Activated T-cell treated with anti-CD3 and anti-CD28 coated beads for 4 hours (primary cell): ENCODE measurements around the gene TRPM8.
"Not testable (repeated sequence)": the region's sequence is repeated elsewhere in the genome, so short reads cannot be mapped to it uniquely, and the experiment has no call there.

ENCODE experiments used
- DNase-seq: peaks from one replicate; pipeline ENCODE4 v3.0.0-alpha.2; 2020

TRPM8 gene

DNA sequence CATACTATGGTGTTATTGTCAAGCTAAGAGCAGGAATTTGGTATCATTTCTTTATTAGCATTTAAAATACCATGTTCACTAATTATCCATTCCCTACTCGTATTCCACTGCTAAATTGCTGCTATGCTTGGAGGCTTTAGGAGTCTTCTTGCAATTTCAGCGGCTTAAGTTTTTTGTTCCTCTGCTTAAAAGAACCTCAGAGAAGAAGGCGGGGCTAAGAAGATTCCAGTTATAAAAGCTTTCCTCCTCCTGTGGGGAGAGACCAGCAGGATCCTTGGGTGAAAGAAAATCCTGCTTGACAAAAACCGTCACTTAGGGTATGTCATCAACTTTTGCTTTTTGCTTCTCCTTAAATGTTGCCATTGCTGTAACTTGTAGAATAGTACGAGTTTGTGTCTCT lies at the start of gene TRPM8:
TRPM8 (plus strand) TSS at position 258 of the 400 bp plus-strand sequence. CDS start 9,165 bp downstream, outside the sequence.
- DNase-seq: no peak

DNA sequence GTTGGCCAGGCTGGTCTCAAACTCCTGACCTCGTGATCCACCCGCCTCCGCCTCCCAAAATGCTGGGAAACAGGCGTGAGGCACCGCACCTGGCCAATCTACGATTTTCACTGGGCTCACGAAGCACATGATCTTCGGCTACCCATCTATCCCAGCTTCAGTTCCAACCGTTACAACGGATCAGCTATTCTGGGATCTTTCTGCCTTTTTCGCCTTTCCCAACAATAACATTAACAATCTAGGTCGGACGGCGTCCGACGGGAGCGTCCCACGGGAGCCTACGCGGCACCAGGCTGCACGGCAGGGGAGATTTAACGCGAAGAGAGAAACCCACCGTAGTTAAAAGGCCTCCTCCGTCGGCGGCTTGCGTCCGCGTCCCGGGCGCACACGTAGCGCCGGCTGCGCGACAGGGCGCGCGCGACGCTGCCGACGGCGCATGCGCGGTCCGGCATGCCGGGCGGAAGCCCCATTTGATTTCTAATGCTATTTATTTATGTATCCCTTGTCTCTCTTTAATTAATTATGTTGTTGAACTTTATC lies 49.1 kb upstream of the TRPM8 start, which contains the start of gene MSL3B:
MSL3B (minus strand) TSS at position 394 of the 540 bp plus-strand sequence.
- DNase-seq: peak; percentile 40

DNA sequence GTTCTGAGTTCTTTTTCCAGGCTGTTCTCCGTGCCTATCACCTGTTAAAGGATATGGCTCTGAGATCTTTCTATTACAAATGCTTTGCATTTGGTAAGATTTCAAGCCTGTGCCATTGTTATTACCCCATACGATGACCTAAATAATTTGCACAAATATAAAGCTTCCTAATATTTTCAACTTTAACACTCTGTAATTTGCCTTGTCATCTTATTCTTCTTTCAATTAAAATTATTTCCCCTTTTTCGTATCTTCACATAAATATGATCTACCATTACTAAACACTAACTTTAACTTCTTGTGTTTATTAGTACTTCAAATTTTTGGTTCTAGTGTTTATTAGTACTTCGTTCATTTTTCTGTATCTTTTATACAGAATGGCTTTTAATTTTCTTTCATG lies 45.7 kb upstream of the TRPM8 start:
- DNase-seq: no peak

DNA sequence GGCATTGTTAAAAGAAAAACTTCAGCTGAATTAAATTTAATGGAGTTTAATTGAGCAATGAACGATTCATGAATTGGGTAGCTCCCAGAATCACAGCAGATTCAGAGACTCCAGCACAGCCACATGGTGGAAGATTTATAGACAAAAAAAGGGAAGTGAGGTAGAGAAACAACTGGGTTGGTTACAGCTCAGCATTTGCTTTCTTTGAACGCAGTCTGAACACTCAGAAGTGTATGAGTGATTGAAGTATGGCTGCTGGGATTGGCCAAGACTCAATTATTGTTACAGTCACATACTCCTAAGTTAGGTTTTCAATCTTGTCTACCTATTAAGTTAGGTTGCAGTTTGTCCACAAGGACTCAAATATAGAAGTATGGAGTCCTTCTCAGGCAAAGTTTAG lies 45.0 kb upstream of the TRPM8 start:
- not testable (repeated sequence) for DNase-seq

DNA sequence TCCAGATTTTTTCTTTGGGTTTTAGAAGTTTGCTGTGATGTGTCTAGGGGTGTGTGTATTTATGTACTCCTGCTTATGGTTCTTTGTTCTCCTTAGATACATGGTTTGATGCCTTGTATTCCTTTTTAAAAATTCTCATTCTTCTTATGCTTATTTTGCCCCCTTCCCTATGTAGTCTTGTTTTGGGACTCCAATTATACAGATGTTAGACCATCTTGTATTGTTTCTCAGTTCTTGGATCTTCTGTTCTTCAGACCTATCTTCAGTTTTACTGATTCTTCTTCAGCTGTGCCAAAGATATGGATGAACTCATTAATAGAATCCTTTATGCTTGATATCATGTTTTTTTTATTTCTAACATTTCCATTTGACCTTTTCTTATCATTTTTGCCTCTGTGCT lies 34.8 kb upstream of the TRPM8 start:
- no peak for DNase-seq

DNA sequence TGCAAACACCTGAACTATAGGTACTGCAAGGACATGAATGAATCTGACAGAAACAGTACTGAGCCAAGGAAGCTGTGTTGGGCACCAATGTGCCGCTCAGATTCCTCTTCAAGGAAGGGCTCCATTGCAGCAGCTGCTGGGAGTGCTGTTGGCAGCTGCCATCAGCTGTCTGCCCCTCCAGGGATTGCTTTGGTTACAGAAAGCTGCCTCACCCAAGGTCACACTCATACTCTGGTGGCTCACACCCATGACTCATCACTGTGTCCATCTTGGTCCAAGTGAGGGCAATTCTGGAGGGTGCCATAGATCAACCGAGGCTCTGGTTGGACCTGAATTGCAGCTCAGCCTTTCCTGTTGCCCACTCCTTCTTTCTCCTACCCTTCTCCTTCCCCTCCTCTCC lies 24.4 kb upstream of the TRPM8 start:
- no peak for DNase-seq

DNA sequence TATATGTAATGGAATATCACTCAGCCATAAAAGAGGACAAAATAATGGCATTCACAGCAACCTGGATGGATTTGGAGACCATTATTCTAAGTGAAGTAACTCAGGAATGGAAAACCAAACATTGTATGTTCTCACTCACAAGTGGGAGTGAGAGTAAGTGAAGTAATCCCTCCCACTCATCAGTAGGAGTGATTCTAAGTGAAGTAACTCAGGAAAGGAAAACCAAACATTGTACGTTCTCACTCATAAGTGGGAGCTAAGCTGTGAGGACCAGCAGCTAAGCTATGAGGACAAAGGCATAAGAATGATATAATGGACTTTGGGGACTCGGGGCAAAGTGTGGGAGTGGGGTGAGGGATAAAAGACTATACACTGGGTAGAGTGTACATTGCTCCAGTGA lies 20.9 kb upstream of the TRPM8 start:
- DNase-seq: not testable (repeated sequence)

DNA sequence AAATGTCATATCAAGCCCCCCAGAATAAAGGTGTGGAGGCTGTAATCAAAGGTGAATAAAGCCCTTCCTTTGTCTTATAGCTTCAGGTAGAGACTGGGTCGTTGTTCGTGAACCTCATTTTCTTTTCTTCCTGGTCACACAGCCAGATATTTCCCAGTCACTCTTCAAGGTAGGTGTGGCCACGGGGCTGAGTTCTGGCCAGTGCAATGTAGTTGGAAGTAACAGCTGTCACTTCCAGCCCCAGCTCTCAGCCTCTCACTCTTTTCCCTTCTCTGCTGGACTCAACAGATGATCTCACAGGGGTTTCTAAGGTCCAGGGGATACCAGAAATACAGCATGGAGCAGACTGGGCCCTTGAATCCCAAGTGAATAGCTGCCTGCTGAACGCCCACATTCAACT lies 15.8 kb upstream of the TRPM8 start:
- DNase-seq: no peak

DNA sequence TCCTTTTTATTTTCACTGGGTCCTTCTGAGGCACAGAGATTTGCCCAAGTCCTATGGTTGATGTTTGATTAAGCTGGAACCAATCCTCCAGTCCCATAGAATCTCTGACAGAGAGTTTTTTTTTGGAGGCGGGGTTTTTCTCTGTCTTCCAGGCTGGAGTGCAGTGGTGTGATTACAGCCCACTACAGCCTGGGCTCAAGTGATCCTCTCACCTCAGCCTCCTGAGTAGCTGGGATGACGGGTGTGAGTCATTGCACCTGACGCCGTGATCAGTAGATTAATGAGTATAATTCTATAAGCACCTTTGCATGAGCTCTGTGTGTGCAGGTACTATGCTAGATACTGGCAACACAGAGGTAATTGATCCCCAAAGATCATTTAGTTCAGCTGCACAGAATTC lies 15.3 kb upstream of the TRPM8 start:
- no peak for DNase-seq

DNA sequence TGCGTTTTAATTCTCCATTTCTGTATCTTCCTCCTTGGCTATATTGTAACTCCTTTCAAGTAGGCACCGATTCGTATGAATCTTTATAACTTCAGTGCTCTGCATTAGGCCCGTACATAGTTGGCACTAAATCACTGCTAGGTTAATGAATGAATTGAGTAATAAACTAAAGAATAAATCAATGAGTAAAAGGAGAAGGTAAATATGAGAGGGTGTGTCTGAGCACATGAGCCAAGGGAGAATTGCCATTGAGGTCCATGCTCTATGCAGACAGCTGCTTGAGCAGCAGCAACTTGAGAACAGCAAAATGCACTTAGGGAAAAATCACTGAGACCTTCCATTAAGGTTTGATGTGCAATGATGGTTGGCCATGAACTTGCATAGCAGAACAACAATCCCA lies 11.2 kb upstream of the TRPM8 start:
- DNase-seq: no peak

DNA sequence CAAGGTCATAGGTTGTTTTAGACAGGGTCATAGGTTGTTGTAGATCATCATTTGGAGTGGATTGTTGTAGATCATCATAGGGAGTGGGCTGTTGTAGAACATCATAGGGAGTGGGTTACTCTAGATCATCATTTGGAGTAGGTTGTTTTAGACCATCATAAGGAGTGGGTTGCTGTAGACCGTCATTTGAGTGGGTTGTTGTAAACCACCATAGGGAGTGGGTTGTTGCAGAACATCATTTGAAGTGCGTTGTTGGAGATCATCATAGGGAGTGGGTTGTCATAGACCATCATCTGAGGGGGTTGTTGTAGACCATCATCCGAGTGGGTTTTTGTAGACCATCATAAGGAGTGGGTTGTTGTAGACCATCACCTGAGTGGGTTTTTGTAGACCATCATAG lies 9.5 kb upstream of the TRPM8 start:
- DNase-seq: no peak

DNA sequence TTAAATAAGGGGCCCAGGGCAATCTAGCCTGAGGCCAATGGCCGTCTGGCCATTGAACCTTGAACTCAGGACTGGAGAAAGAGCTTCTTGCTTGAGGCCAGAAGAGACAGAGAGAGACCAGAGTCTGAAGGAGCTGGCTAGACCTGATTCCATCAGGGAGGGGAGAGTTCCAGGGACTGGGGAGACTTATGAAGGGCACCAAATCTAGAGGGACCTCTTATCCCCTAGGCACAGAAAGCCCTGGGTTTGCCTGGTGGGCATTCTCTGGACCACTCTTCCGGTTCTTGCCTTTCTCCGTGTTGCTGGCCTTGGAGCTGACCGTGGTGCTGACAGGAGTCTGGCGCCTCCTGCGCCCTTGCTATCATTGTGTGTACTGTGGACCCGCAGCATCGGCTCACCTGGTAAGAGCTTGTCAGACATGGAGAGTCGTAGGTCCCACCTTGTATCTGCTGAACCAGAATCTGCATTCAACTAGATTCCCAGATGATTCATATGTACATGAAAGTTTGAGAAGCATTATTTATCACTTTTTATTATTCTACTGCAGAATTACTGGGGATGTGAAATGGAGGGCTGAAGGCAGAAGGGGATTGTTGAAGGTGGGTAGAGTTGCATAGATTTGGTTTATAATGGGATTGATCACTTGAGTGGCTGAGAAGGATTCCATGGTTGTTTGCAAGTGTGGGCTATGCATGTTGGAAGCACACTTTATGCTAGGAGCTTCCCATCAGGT lies 4.3 kb upstream of the TRPM8 start:
- no peak for DNase-seq

DNA sequence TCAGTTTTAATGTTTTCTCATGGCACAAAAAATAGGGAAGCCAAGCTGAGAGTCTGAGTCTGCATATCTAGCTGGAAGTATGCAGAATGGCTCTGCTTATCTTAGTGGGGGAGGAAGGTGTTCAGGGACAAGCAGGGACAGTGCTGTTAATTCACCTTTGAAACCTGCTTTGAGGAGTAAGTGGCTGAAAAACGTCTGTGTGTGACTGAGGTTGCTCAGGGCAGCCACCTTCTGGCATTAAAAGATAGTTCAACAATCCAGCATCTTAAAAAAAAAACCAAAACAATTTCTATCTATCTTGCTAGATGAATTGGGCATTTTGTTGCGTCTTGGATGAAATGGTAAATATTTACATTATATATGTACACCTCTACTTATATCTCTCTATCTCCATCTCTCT lies 2.0 kb upstream of the TRPM8 start:
- DNase-seq: no peak

DNA sequence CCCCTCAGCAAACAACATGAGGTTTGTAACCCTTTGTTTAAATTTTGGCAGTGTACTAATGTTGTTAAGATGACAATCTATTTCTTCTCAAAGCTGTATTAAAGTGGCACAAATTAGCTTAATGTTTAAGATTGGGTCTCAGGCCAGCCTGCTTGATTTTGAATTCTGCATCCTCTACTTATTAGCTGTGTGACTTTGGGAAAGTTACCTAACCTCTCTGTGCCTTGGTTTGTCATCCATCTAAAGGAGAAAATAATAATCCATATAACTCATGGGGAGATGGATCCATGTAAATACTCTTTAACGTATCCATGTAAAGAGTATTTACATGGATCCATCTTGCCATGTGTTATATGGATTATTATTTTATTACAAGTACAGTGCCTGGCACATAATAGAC lies 2.1 kb downstream of the TRPM8 start:
- DNase-seq: no peak

DNA sequence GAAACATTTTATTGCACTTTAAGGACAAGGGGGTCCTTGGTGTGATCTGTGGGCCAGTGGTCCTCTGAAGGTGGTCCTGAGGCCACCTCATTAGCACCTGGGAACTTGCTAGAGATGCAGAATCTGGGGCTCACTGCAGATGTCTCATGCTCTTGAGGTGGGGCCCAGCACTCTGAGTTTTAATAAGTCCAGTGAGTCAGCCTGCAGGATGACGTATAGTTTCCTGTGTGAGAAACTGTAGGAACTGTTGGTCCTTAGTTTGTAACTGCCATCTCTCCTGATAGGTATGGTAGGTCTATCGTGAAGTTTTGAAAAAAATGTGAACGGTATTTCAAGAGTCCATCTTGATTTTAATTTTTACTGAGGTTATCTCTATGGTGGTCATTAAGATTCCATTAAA lies 2.8 kb downstream of the TRPM8 start:
- DNase-seq: no peak

DNA sequence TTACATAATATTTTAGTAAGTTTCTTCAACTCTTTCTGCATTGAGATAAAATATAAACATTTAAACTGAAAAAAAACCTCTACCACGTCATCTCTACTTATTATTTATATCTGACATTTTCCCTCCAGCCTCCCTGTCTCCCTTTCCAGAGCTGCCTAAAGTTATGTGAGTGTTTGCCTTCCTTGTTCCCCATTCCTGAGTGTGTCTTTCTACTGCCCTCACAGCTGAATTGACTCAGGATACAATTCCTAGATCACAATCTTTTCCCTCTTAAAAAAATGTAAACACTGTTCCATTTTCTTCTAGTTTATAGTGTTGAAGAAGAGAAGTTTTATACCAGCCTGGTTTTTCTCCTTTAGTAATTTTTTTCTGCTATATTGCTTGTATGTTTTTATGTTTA lies 5.3 kb downstream of the TRPM8 start:
- no peak for DNase-seq

DNA sequence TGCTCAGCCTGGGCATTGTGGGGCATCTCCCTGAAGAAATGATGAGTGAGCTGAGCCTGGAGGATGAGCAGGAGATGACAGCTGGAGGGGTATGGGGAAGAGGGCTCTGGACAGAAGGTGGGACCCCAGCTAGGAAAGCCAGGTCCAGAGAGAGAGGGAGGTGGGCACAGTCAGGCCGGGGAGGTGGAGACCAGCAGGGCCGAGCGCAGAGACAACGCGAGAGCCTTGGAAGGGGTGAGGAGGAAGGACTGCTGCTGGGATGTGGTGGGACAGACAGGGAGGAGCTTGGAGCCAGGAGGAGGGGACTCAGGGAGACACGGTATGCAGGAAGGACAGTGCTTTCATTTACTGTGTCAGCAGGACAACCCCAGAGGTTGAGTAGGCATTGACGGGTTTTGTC lies 8.2 kb downstream of the TRPM8 start:
- no peak for DNase-seq

DNA sequence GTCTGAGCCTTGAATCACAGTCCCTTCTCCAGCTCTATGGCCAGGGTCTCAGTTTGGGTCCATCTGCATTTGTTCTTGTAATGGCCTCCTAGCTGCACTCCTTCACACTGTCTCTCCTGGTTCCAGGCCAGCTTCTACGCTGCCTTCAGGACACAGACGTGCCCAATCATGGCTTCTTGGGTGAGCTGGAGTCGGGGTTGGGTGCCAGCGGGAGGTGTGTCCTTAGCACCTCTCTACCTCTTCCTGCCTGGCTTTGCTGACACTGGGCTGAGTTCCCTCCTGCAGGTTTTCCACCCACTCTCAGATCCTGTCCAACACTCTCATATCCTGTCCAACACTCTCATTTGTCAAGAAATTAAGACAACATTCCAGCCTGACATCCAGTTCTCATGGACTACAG lies 9.6 kb downstream of the TRPM8 start:
- no peak for DNase-seq

DNA sequence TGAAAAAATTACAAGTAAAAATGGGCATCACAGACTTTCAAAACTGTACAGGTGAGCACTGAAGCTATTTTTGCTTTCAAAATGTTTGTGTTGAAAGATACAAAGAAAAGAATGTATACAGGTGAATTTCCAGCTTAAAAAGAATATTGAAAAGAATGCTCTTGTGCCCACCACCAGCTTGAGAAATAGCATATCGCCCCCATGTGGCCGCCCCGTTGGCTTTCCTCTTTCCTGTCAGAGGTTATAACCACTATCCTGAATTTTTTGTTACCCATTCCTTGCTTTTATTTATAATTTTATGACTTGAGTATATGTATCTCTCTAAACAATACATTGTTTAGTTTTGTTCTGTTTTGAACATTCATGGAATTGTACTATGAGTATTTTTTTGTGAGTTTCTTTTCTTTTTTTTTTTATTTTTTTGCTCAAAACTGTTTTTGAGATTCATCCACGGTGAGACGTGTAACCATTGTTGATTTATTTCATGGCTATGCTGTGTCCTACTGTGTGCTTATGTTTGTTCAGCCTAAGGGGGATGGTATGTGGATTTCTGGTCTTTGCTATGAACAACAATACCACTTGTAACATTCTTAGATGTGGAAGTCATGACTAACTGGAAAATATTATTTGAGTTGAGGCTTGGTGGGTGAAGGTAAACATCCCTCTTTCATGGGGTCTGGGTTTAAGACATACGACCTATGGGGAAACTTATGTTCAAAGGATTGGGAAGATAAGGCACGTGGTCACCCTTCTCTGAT lies 11.6 kb downstream of the TRPM8 start:
- no peak for DNase-seq

DNA sequence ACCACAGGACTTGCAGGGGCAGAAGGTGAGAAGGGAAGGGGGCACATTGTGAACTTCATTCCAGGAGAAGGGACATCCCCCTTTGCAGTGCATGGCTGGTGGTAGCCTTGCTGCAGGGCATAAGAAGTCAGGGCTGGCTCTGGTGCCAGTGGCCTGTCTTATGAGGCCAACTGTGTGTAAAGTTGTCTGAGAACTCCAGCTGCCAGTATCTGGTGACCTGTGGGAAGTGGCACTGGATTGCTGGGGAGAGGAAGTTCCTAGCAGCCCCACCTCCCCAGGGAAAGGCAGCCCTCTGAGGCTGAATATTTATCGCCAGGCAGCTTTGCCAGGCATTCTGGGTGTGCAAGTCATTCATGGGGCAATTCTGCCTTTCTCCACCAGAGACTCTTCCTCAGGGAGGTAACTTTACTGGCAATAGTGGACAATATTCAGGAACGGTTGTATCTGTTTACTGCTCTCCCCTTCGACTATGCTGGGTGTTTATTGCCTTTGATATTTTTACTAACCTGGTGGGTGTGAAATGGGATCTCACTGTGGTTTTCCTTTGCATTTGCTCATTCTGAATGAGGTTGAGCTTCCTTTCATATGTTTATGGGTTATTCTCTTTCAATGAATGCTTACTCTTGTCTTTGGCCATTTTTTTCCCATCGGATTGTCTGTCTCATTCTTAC lies 12.3 kb downstream of the TRPM8 start:
- DNase-seq: no peak

DNA sequence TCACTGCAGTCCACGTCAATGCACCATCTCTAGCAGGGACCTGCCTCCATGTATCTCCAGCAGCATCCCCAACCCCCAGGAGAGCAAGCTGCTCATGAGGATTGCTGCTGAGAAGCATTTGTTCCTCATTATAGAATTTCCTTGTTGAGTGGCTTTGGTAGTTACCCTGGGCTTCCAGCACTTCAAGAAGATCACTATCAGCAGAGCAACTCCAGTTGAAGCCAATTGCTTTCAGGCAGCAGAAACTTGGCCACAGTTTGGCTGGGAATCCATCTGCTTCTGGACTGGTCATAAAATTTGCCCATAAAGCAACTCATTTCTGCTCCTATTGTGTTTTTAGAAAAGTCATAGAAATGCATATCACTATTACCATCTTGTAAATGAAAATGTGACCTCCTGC lies 17.4 kb downstream of the TRPM8 start:
- no peak for DNase-seq

DNA sequence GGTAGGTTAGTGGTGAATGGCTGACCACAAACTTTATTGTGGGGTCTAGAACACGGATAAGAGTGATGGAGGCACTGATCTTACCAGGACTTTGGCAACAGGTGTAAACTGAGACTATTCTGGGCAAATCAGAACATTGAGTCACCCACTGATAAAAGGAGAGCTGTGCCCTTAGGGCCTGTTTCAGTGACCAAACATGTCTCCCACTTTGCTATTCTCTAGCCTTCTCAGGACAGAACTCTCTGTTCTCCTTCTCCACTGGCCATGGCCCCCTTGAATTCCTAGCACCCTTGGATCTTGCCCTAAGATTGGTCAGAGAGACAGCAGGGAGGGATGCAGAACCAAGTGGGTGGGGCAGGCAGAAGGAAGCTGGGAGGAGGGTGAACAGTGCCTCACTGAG lies 18.3 kb downstream of the TRPM8 start:
- DNase-seq: no peak

DNA sequence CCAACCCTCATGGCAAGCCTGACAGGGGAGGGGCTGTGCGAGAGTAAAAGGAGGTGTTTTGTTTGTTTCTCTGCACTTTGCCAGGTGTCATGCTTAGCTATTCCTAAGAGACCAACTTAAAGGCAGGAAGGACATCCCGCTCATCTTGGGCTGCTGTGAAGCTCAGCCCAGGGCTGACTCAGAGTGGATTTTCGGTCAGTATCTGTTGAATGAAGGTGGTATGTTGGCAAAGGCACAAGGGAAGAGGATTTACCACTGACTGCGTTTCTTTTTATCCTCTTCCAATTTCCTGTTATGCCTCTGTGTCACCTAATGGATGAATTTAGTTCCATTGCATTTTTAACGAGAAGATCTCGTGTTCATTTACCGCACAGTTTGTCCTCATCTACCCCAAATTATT lies 18.9 kb downstream of the TRPM8 start:
- no peak for DNase-seq
